GM10266 (cell line): Measurements from ENCODE around the gene GPN3.
"Not testable (repeated sequence)": the region's sequence is repeated elsewhere in the genome, so short reads cannot be mapped to it uniquely, and the experiment has no call there.

Experiments
- DNase-seq: peaks from one replicate; pipeline ENCODE4 v3.0.0; 2012; ENCODE audit errors: extremely low spot score
- TF ChIP-seq, protein P1 (sequence below): IDR thresholded peaks from 2 replicates; pipeline ENCODE4 v1.5.1; 2012; ENCODE audit warnings: mild to moderate bottlenecking, low read depth; ENCODE audit not compliant: control insufficient read depth, insufficient read depth; ENCODE audit errors: missing control alignments

GPN3 gene

DNA sequence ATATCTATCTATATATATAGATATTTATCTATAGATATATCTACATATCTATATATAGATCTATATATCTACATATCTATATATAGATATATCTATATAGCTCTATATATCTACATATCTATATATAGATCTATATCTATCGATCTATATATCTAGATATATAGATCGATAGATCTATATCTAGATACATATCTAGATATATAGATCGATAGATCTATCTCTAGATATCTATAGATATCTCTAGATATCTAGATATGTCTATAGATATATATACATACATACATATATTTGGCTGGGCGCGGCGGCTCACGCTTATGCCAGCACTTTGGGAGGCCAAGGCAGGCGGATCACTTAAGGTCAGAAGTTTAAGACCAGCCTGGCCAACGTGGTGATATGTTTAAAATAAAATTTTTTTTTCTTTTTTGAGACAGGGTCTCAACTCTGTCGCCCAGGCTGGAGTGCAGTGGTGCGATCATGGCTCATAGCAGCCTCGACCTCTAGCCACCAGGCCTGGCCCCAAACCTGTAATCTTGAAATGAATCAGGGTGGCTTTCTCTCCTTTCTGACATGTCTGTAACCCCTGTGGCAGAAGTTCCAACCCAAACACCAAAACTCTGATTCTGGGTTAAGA is 36.0 kb downstream of the GPN3 start:
- TF ChIP-seq, protein P1, sequence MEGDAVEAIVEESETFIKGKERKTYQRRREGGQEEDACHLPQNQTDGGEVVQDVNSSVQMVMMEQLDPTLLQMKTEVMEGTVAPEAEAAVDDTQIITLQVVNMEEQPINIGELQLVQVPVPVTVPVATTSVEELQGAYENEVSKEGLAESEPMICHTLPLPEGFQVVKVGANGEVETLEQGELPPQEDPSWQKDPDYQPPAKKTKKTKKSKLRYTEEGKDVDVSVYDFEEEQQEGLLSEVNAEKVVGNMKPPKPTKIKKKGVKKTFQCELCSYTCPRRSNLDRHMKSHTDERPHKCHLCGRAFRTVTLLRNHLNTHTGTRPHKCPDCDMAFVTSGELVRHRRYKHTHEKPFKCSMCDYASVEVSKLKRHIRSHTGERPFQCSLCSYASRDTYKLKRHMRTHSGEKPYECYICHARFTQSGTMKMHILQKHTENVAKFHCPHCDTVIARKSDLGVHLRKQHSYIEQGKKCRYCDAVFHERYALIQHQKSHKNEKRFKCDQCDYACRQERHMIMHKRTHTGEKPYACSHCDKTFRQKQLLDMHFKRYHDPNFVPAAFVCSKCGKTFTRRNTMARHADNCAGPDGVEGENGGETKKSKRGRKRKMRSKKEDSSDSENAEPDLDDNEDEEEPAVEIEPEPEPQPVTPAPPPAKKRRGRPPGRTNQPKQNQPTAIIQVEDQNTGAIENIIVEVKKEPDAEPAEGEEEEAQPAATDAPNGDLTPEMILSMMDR, result no peak

DNA sequence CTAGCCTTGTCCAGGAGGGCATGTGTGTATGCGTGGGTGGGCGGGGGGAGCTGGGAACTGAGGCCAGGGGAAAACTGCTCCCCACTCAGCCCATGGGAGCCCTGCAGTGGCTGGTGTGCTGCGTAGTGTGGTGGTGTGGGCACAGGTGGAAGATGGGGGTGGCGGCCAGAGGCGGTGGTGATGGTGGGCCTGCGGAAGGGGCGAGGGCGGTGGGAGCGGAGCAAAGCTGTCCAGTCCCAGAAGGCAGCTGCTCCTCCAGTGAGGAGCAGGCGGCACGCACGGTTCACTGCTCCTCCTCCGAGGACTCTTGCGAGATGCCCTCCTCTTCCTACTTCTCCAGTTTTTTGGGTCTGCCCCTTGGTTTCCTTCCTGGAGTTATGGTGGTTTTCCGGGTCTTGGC is 38.4 kb downstream of the GPN3 start:
- DNase-seq, result not testable (repeated sequence)

More for the DNA sequence above, 36.0 kb downstream of the GPN3 start:
- DNase-seq, result no peak

DNA sequence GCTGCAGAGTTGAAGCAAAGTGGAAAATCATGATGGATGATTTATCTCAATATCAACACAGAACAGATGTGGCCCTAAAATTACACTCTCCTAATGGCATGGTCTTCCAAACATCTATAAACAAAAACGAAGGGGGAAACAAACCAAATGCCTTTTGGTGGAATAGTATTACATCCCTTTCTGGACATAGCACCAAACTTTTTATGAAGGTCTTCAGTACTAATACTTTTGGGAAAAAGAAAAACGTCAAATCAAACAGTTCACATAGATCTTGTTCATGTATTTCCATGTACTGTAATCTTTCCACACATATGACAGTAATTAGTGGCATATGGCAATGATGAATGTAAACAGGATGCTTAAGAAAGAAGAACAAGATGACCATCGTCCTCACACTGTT is 41.7 kb downstream of the GPN3 start:
- TF ChIP-seq, protein P1, result no peak
- DNase-seq, result no peak

DNA sequence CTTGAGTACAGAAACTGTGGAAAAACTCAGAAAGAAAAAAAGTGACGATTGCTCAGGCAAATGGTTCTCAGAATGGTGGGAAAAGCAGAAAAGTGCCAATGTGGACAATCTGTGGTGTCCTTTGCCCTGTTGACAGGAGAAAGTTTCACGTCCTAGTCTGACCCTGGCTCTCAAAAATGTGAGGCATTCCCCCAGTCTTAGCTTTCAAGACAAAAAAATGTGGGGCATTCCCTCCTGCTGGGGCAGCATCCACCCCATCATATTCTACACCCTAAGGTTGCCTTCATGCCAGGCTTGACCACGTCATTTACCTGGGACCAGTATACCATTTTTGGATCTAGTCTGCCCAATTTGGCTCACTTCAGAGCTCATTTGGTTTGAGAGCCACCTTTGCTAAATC is 43.8 kb downstream of the GPN3 start:
- TF ChIP-seq, protein P1, result no peak
- DNase-seq, result no peak

DNA sequence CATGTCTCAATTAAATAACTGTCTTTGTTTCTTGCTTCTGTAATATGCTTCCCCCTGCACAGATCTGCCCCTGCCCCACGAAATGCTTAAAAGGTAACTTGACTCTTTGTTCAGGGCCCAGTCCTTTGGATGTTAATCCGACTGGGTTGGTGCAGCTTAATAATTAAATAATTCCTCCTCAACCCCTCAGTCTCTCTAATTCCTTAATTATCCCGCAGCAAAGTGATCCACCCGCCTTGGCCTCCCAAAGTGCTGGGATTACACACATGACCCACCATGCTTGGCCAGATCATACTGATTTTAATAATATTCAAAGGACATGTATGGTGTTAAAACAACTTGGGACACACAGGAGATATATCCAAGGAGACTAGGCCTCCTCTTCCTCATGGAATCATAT is 46.4 kb downstream of the GPN3 start:
- DNase-seq, result no peak
- TF ChIP-seq, protein P1, result no peak

DNA sequence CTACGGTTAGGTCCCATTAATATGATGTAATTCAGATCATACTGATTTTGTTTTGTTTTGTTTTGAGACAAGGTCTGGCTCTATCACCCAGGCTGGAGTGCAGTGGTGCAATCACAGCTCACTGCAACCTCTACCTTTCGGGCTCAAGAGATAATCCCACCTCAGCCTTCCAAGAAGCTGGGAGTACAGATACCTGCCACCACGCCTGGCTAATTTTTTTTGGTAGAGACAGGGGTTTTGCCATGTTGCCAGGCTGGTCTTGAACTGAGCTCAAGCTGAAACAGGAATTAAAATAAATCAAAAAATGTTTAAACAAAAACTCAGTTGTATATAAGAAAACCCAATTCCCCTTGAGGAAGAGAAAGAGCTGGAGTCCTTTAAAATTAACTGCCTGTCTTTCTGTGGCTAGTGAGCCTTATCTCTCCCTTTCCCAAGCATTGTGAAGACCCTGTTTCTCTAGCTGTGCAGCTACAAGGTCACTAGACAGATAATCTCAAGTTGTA is 46.8 kb downstream of the GPN3 start:
- TF ChIP-seq, protein P1, result no peak
- no peak for DNase-seq

DNA sequence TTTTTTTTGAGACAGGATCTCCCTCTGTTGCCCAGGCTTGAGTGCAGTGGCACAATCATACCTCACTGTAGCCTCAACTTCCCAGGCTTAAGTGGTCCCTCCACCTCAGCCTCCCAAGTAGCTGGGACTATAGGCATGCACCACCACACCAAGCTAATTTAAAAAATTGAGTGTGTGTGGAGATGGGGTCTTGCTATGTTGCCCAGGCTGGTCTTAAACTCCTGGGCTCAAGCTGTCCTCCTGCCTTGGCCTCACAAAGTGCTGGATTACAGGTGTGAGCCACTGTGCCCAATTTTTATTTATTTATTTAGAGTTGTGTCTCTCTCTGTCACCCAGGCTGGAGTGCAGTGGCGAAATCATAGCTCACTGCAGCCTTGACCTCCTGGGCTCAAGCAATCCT is 47.4 kb downstream of the GPN3 start:
- not testable (repeated sequence) for DNase-seq

DNA sequence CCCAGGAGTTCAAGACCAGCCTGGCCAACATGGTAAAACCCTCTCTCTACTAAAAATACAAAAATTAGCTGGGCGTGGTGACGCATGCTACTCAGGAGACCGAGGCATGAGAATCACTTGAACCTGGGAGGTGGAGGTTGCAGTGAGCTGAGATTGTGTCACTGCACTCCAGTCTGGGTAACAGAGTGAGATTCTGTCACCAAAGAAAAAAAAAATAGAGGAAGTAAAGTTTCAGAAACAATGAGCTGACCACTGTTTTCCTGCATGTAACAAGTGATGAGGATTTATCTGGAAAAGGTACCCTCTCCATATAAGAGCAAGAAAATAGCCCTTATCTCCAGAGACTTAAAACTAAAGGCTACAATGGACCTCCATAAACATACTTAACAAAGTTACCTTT is 50.9 kb downstream of the GPN3 start:
- DNase-seq, result not testable (repeated sequence)

DNA sequence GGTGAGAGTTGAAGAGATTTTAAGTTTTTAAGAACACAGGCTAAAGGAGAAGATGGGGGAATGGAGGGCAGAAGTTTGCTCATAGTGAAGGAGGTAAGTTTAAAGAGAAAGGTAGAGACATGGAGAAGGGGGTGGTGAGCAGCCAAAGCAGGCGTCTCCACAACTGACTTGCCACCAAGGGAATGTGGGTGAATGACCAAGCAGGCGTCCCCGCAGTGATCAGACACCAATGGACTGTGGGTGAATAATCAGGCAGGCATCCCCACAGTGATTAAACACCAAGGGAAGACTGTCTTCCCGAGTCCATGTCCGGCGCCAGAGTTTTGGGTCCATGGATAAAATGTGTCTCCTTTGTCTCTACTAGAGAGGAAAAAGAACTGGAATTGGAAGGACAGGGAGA is 58.0 kb downstream of the GPN3 start:
- DNase-seq, result not testable (repeated sequence)

DNA sequence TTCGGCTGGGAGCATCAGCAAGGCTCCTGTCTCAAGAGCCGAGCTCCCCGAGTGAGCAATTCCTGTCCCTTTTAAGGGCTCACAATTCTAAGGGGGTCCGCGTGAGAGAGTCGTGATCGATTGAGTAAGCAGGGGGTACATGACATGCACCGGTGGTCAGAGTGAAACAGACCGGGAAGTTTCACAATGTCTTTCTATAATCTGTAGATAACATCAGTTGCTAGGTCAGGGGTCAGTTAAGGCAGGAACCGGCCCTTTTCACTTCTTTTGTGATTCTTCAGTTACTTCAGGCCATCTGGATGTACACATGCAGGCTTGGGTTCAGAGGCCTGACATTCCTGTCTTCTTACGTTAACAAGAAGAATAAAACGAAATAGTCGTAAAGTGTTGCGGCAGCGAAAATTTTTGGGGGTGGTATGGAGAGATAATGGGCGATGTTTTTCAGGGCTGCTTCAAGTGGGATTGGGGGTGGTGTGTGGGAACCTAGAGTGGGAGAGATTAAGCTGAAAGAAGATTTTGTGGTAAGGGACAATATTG is 62.9 kb downstream of the GPN3 start:
- not testable (repeated sequence) for DNase-seq
